GM15510 (cell line): Measurements from ENCODE around the gene TMEM132A.

ENCODE experiments used
- POLR2A ChIP-seq: IDR thresholded peaks from 3 replicates; pipeline ENCODE4 v1.6.1; 2011; ENCODE audit warnings: borderline replicate concordance; ENCODE audit not compliant: insufficient read length; ENCODE audit errors: extremely low read depth

Gene TMEM132A

DNA sequence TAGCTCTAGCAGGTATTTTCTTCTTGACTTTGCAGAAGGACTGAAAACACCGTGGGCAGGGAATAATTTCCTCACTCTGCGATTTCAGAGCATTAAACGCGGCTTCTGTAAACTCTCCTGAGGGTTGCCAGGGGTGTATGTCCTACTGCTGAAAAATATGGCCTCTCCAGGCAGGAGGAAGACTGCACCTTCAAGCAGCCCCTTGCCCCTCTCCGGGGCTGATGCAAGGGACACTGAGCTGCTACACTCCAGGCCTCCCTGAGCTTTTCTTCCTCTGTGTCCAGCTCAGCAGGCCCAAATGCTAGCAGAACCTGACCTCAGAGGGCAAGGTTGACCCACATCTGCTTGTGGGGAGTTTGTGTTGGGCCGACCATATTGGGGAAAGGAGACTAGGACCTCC lies 49.4 kb downstream of the TMEM132A start:
- no peak for TF ChIP-seq POLR2A

DNA sequence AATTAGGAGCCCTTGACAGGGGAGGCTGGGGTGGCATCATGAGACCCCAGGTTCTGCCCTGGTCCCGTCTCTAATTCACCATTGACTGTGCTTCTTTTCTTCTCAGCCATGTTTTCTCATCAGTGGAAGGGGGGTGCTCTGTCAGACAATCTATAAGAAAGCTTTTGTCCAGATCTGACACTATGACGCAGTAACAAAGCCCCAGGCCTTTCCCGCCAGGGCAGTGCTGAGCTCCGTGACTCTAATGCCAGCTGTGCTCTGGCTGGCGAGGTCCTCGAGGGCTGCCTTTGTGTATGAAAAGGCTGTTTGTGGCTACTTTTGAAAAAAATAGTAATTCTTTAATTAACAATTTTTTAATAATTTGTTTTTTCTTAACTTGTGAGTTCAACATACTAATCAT lies 50.5 kb downstream of the TMEM132A start:
- TF ChIP-seq POLR2A: no peak

DNA sequence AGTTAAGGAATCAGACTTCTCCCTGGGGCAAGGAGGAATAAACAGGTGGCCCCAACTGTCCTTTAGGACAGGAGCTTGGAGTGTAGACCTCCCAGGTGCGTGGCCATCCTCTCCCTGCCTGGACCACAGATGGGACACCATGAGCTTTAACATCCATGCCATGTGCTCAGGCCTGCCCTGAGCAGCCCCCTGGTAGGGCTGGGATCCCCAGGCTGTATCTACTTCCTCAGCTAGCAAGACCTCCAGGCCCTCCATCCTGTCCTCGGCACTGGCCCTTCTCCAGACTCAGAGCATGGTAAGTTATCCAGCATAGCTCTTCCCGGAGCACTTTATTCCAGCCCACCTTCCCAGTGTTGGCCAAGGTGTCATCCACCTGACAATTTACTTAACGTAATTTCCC lies 53.0 kb downstream of the TMEM132A start:
- no peak for TF ChIP-seq POLR2A

DNA sequence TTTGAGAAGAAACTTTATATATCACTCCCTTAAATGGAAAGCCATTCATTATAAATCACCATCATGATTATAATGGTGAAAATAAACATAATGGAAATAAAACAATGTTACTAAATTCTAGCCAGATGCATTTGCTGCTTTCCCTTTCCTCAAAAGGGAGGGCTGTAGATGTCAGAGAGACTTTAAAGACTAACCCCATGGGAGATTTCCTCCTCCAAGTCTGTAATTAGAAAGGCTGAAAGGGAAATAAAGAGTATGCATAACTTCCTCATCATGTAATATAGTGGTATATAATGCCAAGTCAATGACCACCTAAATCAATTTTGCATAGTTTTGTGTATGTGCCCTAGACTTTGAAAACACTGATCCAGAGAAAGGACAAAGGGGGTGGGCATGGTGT lies 53.6 kb downstream of the TMEM132A start:
- no peak for TF ChIP-seq POLR2A

DNA sequence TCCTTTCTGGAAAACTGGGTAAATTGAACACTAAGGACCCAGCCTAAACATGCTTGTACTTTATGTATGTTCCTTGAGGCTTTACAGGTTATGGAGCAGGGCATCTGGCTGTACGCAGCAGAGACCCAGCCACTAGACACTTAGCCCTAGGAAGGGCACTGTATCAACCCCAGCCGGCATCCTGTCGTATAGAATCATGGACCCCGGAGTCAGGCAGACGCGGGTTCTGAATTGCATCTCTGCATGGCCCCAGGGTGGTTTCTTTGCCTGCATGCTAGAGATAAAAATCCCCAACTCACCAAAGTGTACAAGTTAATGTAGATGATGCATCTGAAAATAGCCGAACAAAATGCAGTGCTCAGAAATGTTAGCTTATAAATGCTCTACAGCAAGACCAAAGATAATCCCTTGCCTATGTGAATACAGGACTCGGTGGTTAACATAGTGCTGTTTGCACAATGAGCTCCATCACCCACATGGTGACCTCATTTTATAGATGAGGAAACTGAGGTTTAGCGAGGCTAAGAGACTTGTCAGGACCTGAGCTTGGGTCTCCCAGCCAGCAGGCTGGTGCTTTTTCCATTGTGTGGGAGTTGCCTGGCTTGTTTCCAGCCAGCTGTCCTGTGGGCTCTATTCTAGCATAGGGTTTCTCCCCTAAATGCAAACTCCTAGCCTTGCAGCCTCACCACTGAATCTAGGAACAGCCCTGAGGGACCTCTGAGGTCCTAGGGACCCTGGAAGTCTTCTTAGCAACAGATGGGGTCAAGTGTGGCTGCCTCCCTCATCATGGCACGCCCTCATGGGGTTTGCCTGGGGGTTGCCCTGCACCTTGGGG lies 54.5 kb downstream of the TMEM132A start:
- no peak for TF ChIP-seq POLR2A

DNA sequence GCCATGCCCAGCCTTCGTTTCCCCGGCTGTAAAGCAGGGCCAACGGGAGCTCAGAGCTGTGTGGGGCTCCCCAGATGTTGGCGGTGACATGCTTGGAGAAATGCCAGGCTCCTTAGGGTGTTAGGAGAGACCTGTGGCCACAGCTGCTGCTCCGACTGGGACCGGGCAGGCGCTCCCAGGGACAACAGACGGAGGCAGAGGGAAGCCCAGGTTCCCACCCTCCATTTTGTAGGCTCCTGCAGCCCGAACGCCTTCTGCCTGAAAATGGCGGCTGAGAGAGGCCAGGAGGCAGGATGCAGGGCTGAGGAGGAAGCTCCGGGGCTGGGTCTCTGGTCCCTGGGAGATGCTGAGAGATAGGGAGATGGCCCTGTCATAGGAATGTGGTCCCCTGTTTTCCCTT lies 57.3 kb downstream of the TMEM132A start:
- no peak for TF ChIP-seq POLR2A

DNA sequence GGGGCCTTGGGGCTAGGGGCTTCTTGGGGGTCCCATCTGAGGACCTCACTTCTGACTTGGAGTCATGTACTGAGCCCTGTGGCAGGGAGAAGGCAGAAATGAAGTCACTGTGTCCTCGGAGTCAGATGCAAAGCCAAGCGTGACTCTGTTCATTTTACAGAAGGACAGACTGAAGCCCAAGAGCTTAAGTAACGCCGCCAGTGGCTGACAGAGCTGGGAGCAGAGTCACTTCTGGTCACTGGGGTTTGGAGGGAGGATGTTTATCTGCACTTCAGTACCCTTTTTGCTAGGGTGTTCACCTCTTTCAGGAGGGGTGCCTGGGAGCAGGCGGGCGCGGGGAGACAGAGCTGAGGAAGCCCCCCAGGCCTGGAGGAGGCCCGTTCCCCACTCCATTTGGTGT lies 57.9 kb downstream of the TMEM132A start:
- no peak for TF ChIP-seq POLR2A

DNA sequence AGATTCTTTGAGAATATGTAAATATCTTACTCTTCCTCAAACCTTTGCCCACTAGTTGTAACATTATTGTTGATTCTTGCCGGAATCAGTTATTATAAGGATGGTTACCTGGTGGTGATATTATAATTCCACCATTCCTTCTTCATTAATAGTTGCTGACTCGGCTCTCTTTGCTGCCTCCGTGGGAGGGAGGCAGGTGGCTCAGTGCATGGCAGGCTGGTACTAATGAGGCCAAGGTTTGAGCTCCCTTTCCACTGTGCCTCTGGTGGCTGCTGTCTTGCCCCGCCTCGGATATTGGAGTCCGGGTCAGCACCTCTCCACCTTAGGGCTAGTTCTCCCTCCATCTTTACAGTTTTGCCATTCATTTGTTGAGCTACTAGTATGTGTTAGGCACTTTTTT lies 59.9 kb downstream of the TMEM132A start:
- no peak for TF ChIP-seq POLR2A

DNA sequence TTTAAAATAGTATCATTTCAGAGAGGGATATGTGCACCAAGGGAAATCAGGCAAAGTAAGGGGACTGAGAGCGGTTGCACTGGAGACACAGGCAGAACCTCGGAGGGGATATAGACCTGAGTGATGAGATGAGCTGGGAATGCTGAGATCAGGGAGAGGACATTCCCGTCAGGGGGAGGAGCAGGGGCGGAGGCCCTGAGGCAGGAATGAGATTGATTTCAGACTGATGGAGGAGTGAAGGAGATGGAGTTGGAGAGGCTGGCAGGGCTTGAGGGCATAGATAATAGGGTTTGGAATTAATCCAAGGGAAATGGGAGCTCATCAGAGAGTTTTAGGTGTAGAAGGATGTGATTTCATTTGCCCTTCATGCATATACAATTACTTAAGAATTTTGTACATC lies 60.4 kb downstream of the TMEM132A start:
- no peak for TF ChIP-seq POLR2A

DNA sequence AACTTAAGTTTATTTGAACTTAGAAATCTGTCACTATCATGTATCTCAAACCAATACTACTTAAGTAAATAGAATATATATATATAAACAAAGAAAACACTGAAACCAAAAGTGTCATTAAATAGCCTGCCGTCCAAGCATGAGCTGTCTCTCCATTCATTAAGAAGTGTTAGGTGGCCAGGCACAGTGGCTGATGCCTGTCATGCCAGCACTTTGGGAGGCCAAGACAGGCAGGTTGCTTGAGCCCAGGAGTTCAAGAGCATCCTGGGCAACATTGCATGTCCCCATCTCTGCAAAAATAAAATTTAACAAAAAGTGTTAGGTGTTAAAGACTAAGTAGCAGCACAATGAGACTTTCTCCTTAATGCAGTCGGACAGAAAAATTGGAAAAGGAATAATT lies 61.2 kb downstream of the TMEM132A start:
- no peak for TF ChIP-seq POLR2A

DNA sequence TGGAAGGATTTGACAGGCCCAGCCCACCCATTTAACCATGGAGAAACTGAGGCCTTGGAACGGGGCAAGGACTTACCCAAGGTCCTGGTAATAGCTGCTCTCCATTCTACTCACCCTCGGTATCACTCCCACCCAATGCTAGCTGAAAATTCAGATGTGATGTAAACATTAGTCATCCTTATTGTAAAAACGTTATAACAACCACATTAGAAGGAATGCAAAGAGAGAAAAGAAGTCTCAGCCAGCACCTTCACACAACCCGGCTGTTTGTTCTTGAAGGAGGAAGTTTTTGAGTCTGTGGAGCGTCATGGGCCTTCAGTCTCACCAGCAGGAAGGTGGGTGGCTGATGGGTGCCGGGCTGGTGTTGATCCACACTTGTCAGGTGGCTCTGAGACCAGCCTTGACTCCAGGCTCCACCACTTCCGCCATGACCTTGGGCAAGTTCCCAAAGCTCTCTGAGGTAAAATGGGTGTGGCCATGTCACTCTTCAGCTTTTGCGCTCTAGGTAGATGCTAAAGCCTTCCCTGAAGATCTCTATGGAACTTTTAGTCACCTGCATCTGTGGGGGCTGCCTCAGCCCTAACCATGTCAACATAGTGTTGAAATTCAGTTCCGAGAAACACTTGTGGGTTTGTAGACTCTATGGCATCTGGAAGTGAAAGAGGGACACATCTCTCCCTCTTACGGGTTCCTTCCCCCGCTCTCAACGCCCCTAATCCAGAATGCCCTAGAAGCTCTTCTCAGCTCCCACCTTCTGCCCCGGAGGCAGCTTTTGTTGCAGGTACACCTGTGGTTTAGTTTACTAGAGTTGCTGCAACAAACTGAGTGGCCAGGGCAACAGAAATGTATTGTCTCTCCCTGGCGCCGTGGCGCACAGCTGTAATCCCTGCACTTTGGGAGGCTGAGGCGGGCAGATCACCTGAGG lies 62.0 kb downstream of the TMEM132A start:
- TF ChIP-seq POLR2A: no peak
